H9 (cell line): Measurements from ENCODE around the gene MATN1. TPM values are rescaled to one million over a fixed set of nuclear protein-coding genes. Genes with fewer than 3 reads are reported as not detected.

Experiments used
- DNase-seq: peaks from one replicate; pipeline ENCODE4 v3.0.0-alpha.2; 2017
- H2AFZ ChIP-seq: one replicate; pipeline ENCODE4 v1.6.1; 2013; ENCODE audit warnings: mild to moderate bottlenecking, low read length, control low read depth, moderate library complexity
- H2AK5ac ChIP-seq: 2 replicates; pipeline ENCODE4 v1.6.1; 2013; ENCODE audit warnings: low read length, control low read depth, mixed read lengths; ENCODE audit not compliant: insufficient read length
- H2BK120ac ChIP-seq: one replicate; pipeline ENCODE4 v1.6.1; 2013; ENCODE audit warnings: low read depth, mild to moderate bottlenecking, low read length, control low read depth, inconsistent platforms; ENCODE audit not compliant: poor library complexity, severe bottlenecking
- H2BK12ac ChIP-seq: 2 replicates; pipeline ENCODE4 v1.6.1; 2013; ENCODE audit warnings: low read length, control low read depth, mixed read lengths, low read depth; ENCODE audit not compliant: insufficient read length
- H2BK15ac ChIP-seq: 2 replicates; pipeline ENCODE4 v1.6.1; 2013; ENCODE audit warnings: low read depth, low read length, control low read depth
- H2BK20ac ChIP-seq: one replicate; pipeline ENCODE4 v1.6.1; 2013; ENCODE audit warnings: low read depth, mild to moderate bottlenecking, low read length, control low read depth, inconsistent platforms; ENCODE audit not compliant: poor library complexity, severe bottlenecking
- H2BK5ac ChIP-seq: 2 replicates; pipeline ENCODE4 v1.6.1; 2013; ENCODE audit warnings: low read length, control low read depth, mixed read lengths; ENCODE audit not compliant: insufficient read length
- H3K14ac ChIP-seq: 2 replicates; pipeline ENCODE4 v1.6.1; 2013; ENCODE audit warnings: low read length, control low read depth; ENCODE audit not compliant: insufficient read depth
- H3K18ac ChIP-seq: 2 replicates; pipeline ENCODE4 v1.6.1; 2013; ENCODE audit warnings: low read depth, mild to moderate bottlenecking, mixed read lengths, low read length, control low read depth; ENCODE audit not compliant: insufficient read length
- H3K23ac ChIP-seq: 2 replicates; pipeline ENCODE4 v1.6.1; 2013; ENCODE audit warnings: low read length, control low read depth, mixed read lengths, low read depth; ENCODE audit not compliant: insufficient read length
- H3K23me2 ChIP-seq: 2 replicates; pipeline ENCODE4 v1.6.1; 2013; ENCODE audit warnings: low read depth, mild to moderate bottlenecking, mixed read lengths, low read length, control low read depth; ENCODE audit not compliant: insufficient read length, poor library complexity, severe bottlenecking
- H3K27ac ChIP-seq: 2 replicates; pipeline ENCODE4 v1.5.1; 2013; ENCODE audit warnings: low read length, control low read depth, mixed read lengths, low read depth; ENCODE audit not compliant: insufficient read length
- H3K27me3 ChIP-seq: 2 replicates; pipeline ENCODE4 v1.6.1; 2013; ENCODE audit warnings: low read length, control low read depth, inconsistent platforms; ENCODE audit not compliant: insufficient read depth
- H3K4ac ChIP-seq: 2 replicates; pipeline ENCODE4 v1.6.1; 2013; ENCODE audit warnings: low read depth, mild to moderate bottlenecking, control low read depth, inconsistent platforms, low read length, moderate library complexity
- H3K4me1 ChIP-seq: 2 replicates; pipeline ENCODE4 v1.6.1; 2013; ENCODE audit warnings: low read length, control low read depth, inconsistent platforms; ENCODE audit not compliant: insufficient read depth
- H3K4me2 ChIP-seq: 2 replicates; pipeline ENCODE4 v1.6.1; 2013; ENCODE audit warnings: low read length, control low read depth, mixed read lengths; ENCODE audit not compliant: insufficient read length, insufficient read depth
- H3K56ac ChIP-seq: 2 replicates; pipeline ENCODE4 v1.6.1; 2013; ENCODE audit warnings: low read depth, mild to moderate bottlenecking, mixed read lengths, low read length, control low read depth; ENCODE audit not compliant: insufficient read length
- H3K79me1 ChIP-seq: 2 replicates; pipeline ENCODE4 v1.6.1; 2013; ENCODE audit warnings: low read depth, mild to moderate bottlenecking, moderate library complexity, low read length, control low read depth, inconsistent platforms; ENCODE audit not compliant: insufficient read depth, poor library complexity, severe bottlenecking
- H3K79me2 ChIP-seq: 2 replicates; pipeline ENCODE4 v1.6.1; 2013; ENCODE audit warnings: low read length, control low read depth, inconsistent platforms; ENCODE audit not compliant: insufficient read depth
- H3K9ac ChIP-seq: 2 replicates; pipeline ENCODE4 v1.6.1; 2013; ENCODE audit warnings: low read length, control low read depth, mixed read lengths; ENCODE audit not compliant: insufficient read length; ENCODE audit errors: extremely low read depth
- H3K9me3 ChIP-seq: one replicate; pipeline ENCODE4 v1.6.1; 2013; ENCODE audit warnings: low read depth, low read length, inconsistent platforms; ENCODE audit not compliant: control insufficient read depth
- H3T11ph ChIP-seq: one replicate; pipeline ENCODE4 v1.6.1; 2013; ENCODE audit warnings: mild to moderate bottlenecking, low read length, control low read depth, inconsistent platforms
- H4K20me1 ChIP-seq: one replicate; pipeline ENCODE4 v1.6.1; 2013; ENCODE audit not compliant: control insufficient read depth, insufficient read length, insufficient read depth
- H4K5ac ChIP-seq: 2 replicates; pipeline ENCODE4 v1.6.1; 2013; ENCODE audit warnings: low read depth, mild to moderate bottlenecking, mixed read lengths, low read length, control low read depth; ENCODE audit not compliant: insufficient read length
- H4K8ac ChIP-seq: replicated peaks from 2 replicates; pipeline ENCODE4 v1.6.1; 2013; ENCODE audit warnings: low read length, control low read depth, mixed read lengths, low read depth; ENCODE audit not compliant: insufficient read length
- H4K91ac ChIP-seq: 2 replicates; pipeline ENCODE4 v1.6.1; 2013; ENCODE audit warnings: low read depth, mild to moderate bottlenecking, moderate library complexity, mixed read lengths, low read length, control low read depth; ENCODE audit not compliant: insufficient read length
- H3K27ac Mint-ChIP-seq, 3 experiments: 2 replicates in 2 of 3; 3 replicates in 1 of 3; pipeline ENCODE4 v1.8.0; 2020 to 2021; ENCODE audit warnings: mixed read lengths in 3 of 3, mild to moderate bottlenecking in 1 of 3, moderate library complexity in 1 of 3
- H3K27me3 Mint-ChIP-seq: 2 replicates; pipeline ENCODE4 v1.8.0; 2021; ENCODE audit warnings: low read depth, mild to moderate bottlenecking, moderate library complexity, mixed read lengths
- H3K36me3 Mint-ChIP-seq, 3 experiments: 2 replicates in 2 of 3; 3 replicates in 1 of 3; pipeline ENCODE4 v1.8.0; 2020 to 2021; ENCODE audit warnings: low read depth in 3 of 3, mixed read lengths in 3 of 3; ENCODE audit not compliant: insufficient read depth in 1 of 3
- H3K4me1 Mint-ChIP-seq, 2 experiments: 2 replicates each; pipeline ENCODE4 v1.8.0; 2020; ENCODE audit warnings: mixed read lengths in 2 of 2
- H3K4me3 Mint-ChIP-seq, 2 experiments: 2 replicates in 1 of 2; 3 replicates in 1 of 2; pipeline ENCODE4 v1.8.0; 2020 to 2021; ENCODE audit warnings: mild to moderate bottlenecking in 2 of 2, mixed read lengths in 2 of 2, moderate library complexity in 1 of 2
- H3K9me3 Mint-ChIP-seq, 2 experiments: 2 replicates in 1 of 2; 3 replicates in 1 of 2; pipeline ENCODE4 v1.8.0; 2020; ENCODE audit warnings: mild to moderate bottlenecking in 2 of 2, mixed read lengths in 2 of 2, moderate library complexity in 1 of 2
- WGBS: extraction: QIAGEN DNeasy Blood & Tissue Kit; methylation state at CpG from one replicate; pipeline ENCODE4 v1.1.7; 2013; ENCODE audit warnings: missing lambda C conversion rate, low lambda C conversion rate, mixed read lengths; ENCODE audit not compliant: insufficient read length; ENCODE audit errors: extremely low coverage; 5-methylcytosine and 5-hydroxymethylcytosine counted together
- total RNA-seq: library from RNA; stranded (reverse); gene quantifications from 2 replicates; pipeline ENCODE4 v1.2.1, GENCODE V29; 2021
- TF ChIP-seq, protein P1 (sequence below): fragments of 200-600 bp; sonication (generic); conservative IDR thresholded peaks from 3 replicates; pipeline ENCODE4 v1.8.0; 2021; ENCODE audit warnings: antibody characterized with exemption, mild to moderate bottlenecking

Gene MATN1
- total RNA-seq, 1 experiment from 2014 or later = not detected

GRCh38 chr1:30757352-30758120 is 34.2 kb upstream of the MATN1 start, which contains the start of gene LAPTM5:
LAPTM5 (minus strand) TSS chr1:30757774; CDS start chr1:30757745, 29 bp downstream.
- no peak within 1 kb of the TSS for H3T11ph ChIP-seq
- H3K4me3 Mint-ChIP-seq = no peak within 1 kb of the TSS
- peaks cover 4% of the 10 kb centered on the region for H3K27me3 Mint-ChIP-seq
- H4K91ac ChIP-seq = no peak within 1 kb of the TSS
- no peaks in the 10 kb centered on the region for H3K27me3 ChIP-seq
- no peak within 1 kb of the TSS for H3K4ac ChIP-seq
- H2BK120ac ChIP-seq = no peak within 1 kb of the TSS
- H3K9ac ChIP-seq = no peak within 1 kb of the TSS
- no peak for DNase-seq
- H3K4me1 ChIP-seq = no peaks in the 10 kb centered on the region
- H4K8ac ChIP-seq = no peak within 1 kb of the TSS
- no peaks in the 10 kb centered on the region for H4K20me1 ChIP-seq
- H3K27ac Mint-ChIP-seq = no peak within 1 kb of the TSS
- peaks cover 0 to 5% (median 0%) of the 10 kb centered on the region in 3 experiments; a peak in 1 of 7 replicates for H3K36me3 Mint-ChIP-seq
- no peaks in the 10 kb centered on the region for H3K79me1 ChIP-seq
- no peak within 1 kb of the TSS for H3K4me2 ChIP-seq
- TF ChIP-seq, protein P1, sequence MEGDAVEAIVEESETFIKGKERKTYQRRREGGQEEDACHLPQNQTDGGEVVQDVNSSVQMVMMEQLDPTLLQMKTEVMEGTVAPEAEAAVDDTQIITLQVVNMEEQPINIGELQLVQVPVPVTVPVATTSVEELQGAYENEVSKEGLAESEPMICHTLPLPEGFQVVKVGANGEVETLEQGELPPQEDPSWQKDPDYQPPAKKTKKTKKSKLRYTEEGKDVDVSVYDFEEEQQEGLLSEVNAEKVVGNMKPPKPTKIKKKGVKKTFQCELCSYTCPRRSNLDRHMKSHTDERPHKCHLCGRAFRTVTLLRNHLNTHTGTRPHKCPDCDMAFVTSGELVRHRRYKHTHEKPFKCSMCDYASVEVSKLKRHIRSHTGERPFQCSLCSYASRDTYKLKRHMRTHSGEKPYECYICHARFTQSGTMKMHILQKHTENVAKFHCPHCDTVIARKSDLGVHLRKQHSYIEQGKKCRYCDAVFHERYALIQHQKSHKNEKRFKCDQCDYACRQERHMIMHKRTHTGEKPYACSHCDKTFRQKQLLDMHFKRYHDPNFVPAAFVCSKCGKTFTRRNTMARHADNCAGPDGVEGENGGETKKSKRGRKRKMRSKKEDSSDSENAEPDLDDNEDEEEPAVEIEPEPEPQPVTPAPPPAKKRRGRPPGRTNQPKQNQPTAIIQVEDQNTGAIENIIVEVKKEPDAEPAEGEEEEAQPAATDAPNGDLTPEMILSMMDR = no peak
- H3K9me3 Mint-ChIP-seq = peaks cover 0 to 4% of the 10 kb centered on the region in 2 experiments; a peak in 2 of 5 replicates
- H3K9me3 ChIP-seq = no peaks in the 10 kb centered on the region
- no peak within 1 kb of the TSS for H4K5ac ChIP-seq
- no peak within 1 kb of the TSS for H3K27ac ChIP-seq
- H2AFZ ChIP-seq = no peak within 1 kb of the TSS
- H3K18ac ChIP-seq = no peak within 1 kb of the TSS
- no CpG with 5 or more reads among the region's 21 CpGs for WGBS
- H2BK20ac ChIP-seq = no peak within 1 kb of the TSS
- no peaks in the 10 kb centered on the region for H3K79me2 ChIP-seq
- H2BK15ac ChIP-seq = no peak within 1 kb of the TSS
- no peak within 1 kb of the TSS for H2AK5ac ChIP-seq
- no peak within 1 kb of the TSS; the same call in 1 of the 2 replicates for H3K14ac ChIP-seq
- no peak within 1 kb of the TSS for H3K56ac ChIP-seq
- peaks cover 19 to 31% of the 10 kb centered on the region in 2 experiments for H3K4me1 Mint-ChIP-seq
- H3K23me2 ChIP-seq = no peaks in the 10 kb centered on the region
- no peak within 1 kb of the TSS for H2BK5ac ChIP-seq
- H3K23ac ChIP-seq = no peak within 1 kb of the TSS
- no peak within 1 kb of the TSS for H2BK12ac ChIP-seq
